Measurements from ENCODE around the gene SPTLC1. TPM values are rescaled to one million over a fixed set of nuclear protein-coding genes. Genes with fewer than 3 reads are reported as not detected.
A peak's percentile ranks its signal among the peaks of the same experiment; 100 is the strongest.
"Not testable (repeated sequence)": the region's sequence is repeated elsewhere in the genome, so short reads cannot be mapped to it uniquely, and the experiment has no call there.

SPTLC1 gene, protein sequence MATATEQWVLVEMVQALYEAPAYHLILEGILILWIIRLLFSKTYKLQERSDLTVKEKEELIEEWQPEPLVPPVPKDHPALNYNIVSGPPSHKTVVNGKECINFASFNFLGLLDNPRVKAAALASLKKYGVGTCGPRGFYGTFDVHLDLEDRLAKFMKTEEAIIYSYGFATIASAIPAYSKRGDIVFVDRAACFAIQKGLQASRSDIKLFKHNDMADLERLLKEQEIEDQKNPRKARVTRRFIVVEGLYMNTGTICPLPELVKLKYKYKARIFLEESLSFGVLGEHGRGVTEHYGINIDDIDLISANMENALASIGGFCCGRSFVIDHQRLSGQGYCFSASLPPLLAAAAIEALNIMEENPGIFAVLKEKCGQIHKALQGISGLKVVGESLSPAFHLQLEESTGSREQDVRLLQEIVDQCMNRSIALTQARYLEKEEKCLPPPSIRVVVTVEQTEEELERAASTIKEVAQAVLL
- total RNA-seq (111 TPM), polyA plus RNA-seq (52.9 TPM)

DNA sequence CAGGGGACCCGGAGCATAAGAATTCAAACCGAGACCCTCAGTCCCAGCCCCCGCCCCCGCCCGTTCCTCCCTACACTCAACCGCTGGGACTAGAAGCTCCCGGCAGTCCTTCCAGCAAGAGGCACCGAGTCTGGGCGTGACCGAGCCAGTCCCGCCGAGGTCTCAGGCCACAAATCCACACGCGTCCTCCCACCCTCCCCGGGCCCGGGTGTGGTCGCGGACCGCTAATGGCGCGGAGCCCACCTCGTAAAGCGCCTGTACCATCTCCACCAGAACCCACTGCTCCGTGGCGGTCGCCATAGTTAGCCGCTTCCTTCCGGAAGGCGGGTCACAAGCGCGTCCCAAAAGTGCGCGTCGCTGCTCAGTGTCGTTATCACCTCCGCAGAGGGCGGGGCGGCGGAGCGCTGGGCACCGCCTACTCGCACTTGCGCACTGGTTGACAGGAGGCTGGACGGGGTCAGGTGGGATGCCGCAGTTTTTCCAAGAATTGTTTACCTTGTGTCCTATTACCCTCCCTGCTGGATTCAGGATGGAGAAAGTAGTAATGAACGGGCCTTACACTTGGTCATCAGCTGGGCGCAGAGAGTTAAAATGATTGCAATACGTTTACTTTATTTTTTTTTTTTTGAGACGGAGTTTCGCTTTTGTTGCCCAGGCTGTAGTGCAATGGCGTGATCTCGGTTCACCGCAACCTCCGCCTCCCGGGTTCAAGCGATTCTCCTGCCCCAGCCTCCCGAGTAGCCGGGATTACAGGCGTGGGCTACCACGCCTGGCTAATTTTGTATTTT is at the start of gene SPTLC1:
SPTLC1 (minus strand) TSS at position 343 of the 788 bp plus-strand sequence; CDS start at position 300, 43 bp downstream.
- H3K4me3 ChIP-seq (ENCODE audit: low read depth, low read length): peak within 1 kb of the TSS; percentile 88
- under 1% methylated on average over 60 of the region's 60 CpGs for WGBS
- DNase-seq (ENCODE audit: extremely low spot score): peak; percentile 88
- peak within 1 kb of the TSS; percentile 93 for H3K27ac ChIP-seq (ENCODE audit: low read depth)
- no peaks in the 10 kb centered on the region for H3K4me1 ChIP-seq (ENCODE audit: insufficient read depth)
- no peaks in the 10 kb centered on the region for H3K36me3 ChIP-seq (ENCODE audit: insufficient read depth)

DNA sequence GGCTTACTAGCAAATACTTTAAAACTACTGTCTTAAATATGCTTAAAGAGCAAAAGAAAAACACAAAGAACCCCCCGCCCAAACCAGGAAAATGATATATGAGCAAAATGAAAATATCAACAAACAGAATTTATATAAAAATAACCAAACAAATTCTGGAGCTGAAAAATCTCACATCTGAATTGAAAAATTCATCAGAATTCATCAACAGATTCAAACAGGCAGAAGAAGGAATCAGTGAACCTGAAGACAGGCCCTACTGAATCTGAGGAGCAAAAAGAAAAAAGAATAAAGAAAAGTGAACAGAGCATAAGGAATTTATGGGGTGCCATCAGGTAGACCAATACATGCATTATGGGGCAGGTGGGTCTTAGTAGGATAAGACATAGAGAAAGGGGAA is 49.8 kb upstream of the SPTLC1 start:
- no peak overlapping the region for H3K27ac ChIP-seq (ENCODE audit: low read depth)
- no peak overlapping the region for H3K4me3 ChIP-seq (ENCODE audit: low read depth, low read length)
- H3K36me3 ChIP-seq (ENCODE audit: insufficient read depth): no peaks in the 10 kb centered on the region
- H3K4me1 ChIP-seq (ENCODE audit: insufficient read depth): no peaks in the 10 kb centered on the region
- 91% methylated on average over 1 of the region's 1 CpG for WGBS
- DNase-seq (ENCODE audit: extremely low spot score): no peak

DNA sequence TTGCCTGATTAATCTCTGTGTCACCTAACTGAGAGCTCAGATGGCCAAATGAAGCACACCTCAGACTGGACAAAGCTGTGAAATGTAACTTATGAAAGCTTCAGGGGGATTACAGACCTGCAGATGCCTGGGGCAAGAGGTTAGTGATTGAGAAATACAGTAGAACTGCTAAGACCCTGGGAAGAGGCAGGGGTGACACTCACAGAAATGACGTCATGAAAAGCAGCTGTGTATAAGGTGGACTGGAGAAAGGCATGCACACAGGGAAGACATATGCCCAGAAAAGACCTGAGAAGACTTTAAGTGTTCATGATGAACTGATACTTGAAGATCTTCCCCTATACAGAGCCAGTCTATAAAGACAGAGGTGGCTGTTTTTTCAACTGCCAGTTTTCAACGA is 49.3 kb upstream of the SPTLC1 start:
- Histone ChIP-seq H3K27ac (ENCODE audit: low read depth) (no peak overlapping the region), H3K4me1 (ENCODE audit: insufficient read depth) (no peaks in the 10 kb centered on the region), H3K4me3 (ENCODE audit: low read depth, low read length) (no peak overlapping the region), H3K36me3 (ENCODE audit: insufficient read depth) (no peaks in the 10 kb centered on the region)
- 83% methylated on average over 2 of the region's 2 CpGs for WGBS
- no peak for DNase-seq (ENCODE audit: extremely low spot score)

DNA sequence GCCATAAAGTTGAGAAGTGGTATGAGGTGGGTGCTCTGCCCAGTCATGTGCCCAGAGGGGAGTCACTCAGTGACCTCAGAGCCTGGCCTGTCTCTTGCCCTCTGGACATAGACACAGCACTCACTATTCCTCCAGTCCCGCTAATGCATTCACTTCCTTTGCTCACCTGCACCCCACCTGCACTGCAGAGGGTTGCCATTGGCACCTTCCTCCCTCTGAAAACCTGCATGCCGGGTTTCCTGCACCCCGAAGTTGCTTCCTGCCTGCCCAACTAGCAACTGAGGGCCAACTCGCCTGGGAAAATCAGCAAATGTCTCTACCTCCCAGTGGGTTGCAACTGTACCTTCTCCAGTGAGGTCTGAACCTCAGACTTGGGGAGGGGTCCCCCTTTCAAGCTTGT is 48.1 kb upstream of the SPTLC1 start:
- Histone ChIP-seq H3K36me3 (ENCODE audit: insufficient read depth) (no peaks in the 10 kb centered on the region), H3K4me1 (ENCODE audit: insufficient read depth) (no peaks in the 10 kb centered on the region), H3K27ac (ENCODE audit: low read depth) (no peak overlapping the region), H3K4me3 (ENCODE audit: low read depth, low read length) (no peak overlapping the region)
- no peak for DNase-seq (ENCODE audit: extremely low spot score)
- WGBS: 83% methylated on average over 4 of the region's 4 CpGs

DNA sequence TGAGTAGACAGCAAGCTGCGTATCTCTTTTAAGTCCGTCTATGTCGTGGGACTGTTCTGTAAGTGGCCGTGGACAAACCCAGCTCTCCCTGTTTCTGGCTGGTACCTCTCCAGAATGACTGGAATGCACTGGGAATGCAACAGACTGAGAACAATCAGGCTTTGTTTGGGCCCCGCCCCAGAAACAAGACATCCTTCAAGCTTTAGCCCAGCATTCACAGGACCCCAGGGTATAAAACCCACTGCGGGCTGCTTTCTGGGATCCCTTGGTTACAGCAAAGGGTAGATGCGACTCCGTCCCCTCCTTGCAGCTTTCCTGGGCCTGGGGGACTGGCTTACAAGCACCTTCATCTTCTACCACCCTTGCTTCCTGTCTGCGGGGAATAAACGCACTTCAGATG is 45.6 kb upstream of the SPTLC1 start:
- no peak for DNase-seq (ENCODE audit: extremely low spot score)
- WGBS: 90% methylated on average over 10 of the region's 10 CpGs
- no peaks in the 10 kb centered on the region for H3K4me1 ChIP-seq (ENCODE audit: insufficient read depth)
- no peak overlapping the region for H3K4me3 ChIP-seq (ENCODE audit: low read depth, low read length)
- H3K27ac ChIP-seq (ENCODE audit: low read depth): no peak overlapping the region
- no peaks in the 10 kb centered on the region for H3K36me3 ChIP-seq (ENCODE audit: insufficient read depth)

DNA sequence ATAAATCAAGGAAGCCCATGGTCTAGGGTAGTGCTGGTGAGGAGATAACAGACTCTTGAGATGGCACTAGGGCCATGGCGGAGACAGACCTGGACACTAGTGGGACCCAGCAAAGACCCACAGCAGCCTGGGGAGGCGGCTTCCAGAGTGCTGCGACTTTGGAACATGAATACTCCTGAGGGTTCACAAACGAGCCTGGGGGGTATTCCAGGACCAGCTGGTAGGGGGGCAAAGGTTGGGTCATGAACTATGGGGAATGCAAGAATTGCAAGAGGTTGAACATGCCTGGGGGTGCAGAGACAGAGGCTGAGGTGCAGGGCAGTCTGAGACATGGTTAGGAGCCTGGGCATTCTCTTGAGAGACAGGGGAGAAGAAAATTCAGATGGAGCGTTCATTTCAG is 43.8 kb upstream of the SPTLC1 start:
- Histone ChIP-seq H3K4me1 (ENCODE audit: insufficient read depth) (no peaks in the 10 kb centered on the region), H3K27ac (ENCODE audit: low read depth) (no peak overlapping the region), H3K4me3 (ENCODE audit: low read depth, low read length) (no peak overlapping the region), H3K36me3 (ENCODE audit: insufficient read depth) (no peaks in the 10 kb centered on the region)
- WGBS: 84% methylated on average over 5 of the region's 5 CpGs
- no peak for DNase-seq (ENCODE audit: extremely low spot score)

DNA sequence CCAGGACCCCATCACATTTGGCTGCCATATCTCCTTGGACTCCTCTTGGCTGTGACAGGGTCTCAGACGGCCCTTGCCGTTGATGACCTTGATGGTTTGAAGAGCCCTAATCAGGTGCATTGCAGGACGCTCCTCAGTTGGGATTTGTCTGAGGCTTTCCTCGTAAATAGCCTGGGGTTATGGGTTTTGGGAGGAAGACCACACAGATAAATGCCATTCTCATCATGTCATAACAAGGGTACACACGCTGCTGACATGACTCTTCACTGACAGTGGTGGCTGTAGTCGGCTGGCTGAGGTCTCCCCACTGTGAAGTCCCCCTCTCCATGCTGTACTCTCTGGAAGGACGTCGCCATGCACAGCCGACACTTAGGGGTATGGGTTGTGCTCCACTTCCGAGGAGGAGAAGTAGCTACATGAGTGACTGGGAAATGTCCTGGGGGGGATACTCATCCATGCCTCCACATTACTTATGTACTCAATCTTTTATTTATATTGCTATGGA is 42.9 kb upstream of the SPTLC1 start:
- Histone ChIP-seq H3K4me3 (ENCODE audit: low read depth, low read length) (no peak overlapping the region), H3K27ac (ENCODE audit: low read depth) (no peak overlapping the region), H3K36me3 (ENCODE audit: insufficient read depth) (no peaks in the 10 kb centered on the region), H3K4me1 (ENCODE audit: insufficient read depth) (no peaks in the 10 kb centered on the region)
- DNase-seq (ENCODE audit: extremely low spot score): no peak
- WGBS: 74% methylated on average over 10 of the region's 10 CpGs

DNA sequence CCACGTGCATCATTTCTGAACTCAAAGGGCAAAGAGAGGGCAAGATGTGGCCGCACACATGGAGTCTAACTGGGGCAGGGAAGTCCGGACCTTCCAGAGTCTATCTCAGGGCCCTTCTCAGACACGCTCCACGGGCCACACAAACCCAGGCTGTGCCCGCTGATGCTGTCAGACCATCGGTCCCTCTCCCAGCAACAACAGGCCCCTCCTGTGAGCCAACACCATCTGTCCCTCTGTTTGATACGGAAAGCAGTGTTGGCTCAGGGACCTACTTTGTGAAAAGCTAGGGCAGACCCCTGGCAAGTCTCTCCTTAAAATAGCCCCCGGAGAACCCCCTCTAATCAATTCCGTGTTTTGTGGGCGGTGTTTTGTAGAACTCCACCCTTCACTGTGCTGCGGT is 40.5 kb upstream of the SPTLC1 start:
- DNase-seq (ENCODE audit: extremely low spot score); H3K4me3 ChIP-seq (ENCODE audit: low read depth, low read length); H3K4me1 ChIP-seq (ENCODE audit: insufficient read depth); H3K36me3 ChIP-seq (ENCODE audit: insufficient read depth); H3K27ac ChIP-seq (ENCODE audit: low read depth): not testable (repeated sequence)
- WGBS: 88% methylated on average over 12 of the region's 12 CpGs

DNA sequence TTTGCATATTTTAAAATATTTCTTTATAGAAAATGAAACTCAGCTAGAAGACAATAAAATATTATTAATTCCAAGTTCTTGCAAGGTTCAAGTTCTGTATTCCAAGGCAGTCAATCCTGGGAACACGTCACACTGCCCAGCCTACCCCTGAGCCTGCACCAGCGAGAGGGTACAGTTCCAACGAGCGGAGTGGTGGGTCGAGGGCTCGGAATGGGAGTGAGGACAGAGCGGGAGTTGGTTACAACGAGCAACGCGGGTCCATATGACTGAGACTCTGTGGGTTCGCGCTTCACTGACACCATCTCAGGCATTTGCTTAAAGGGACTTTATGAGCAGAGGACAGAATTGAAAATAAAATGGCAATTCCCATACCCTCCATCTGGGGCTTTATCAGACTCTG is 40.0 kb upstream of the SPTLC1 start:
- WGBS: 91% methylated on average over 12 of the region's 12 CpGs
- no peak overlapping the region for H3K27ac ChIP-seq (ENCODE audit: low read depth)
- H3K4me1 ChIP-seq (ENCODE audit: insufficient read depth): no peaks in the 10 kb centered on the region

DNA sequence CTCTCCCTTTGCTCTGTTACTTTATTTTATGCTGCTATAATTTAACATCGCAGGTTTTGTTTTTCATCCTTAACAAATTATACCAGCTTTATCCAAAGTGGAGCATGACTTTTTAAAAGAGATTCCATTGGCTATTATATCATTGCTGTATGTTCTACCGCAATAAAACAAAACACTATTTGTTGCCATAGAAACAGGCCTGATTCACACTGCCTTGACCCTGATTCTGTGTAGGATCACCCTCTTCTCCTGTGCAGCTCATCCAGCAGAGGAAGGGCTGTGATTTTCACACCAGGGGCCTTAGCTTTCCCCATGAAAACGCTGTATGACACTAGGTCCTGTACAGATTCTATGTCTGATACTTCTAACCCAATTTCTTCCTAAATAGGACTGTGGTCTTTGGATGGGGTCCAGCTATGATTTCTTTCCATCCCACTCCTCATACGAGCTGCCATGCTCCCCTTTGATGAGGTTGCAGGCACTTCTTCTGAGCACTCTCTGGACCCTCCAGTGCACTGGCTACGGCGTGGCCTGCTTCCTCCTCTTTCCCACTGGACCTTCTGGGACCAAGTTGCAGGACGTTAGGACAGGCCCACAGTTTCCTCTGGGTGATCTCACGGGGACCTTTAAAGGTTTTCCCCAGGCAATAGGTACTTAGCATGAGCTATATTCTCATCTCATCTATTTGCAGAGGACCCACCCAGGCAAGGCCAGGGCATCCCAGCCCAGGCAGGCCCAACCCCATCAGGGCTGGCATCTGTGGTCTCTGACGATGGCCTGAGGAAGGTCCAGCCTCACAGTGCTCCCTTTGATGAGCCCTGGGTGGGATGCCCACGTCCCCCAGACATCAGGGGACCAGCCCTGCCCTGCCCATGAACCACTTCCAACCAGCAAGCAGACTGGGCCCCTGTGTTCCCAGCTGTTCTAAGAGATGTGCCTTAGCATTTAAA is 38.5 kb upstream of the SPTLC1 start:
- H3K4me1 ChIP-seq (ENCODE audit: insufficient read depth); H3K27ac ChIP-seq (ENCODE audit: low read depth); H3K4me3 ChIP-seq (ENCODE audit: low read depth, low read length); H3K36me3 ChIP-seq (ENCODE audit: insufficient read depth); DNase-seq (ENCODE audit: extremely low spot score): not testable (repeated sequence)
- WGBS: 66% methylated on average over 10 of the region's 10 CpGs

More for the DNA sequence above, 40.0 kb upstream of the SPTLC1 start:
- H3K36me3 ChIP-seq (ENCODE audit: insufficient read depth): no peaks in the 10 kb centered on the region
- no peak overlapping the region for H3K4me3 ChIP-seq (ENCODE audit: low read depth, low read length)
- no peak for DNase-seq (ENCODE audit: extremely low spot score)

DNA sequence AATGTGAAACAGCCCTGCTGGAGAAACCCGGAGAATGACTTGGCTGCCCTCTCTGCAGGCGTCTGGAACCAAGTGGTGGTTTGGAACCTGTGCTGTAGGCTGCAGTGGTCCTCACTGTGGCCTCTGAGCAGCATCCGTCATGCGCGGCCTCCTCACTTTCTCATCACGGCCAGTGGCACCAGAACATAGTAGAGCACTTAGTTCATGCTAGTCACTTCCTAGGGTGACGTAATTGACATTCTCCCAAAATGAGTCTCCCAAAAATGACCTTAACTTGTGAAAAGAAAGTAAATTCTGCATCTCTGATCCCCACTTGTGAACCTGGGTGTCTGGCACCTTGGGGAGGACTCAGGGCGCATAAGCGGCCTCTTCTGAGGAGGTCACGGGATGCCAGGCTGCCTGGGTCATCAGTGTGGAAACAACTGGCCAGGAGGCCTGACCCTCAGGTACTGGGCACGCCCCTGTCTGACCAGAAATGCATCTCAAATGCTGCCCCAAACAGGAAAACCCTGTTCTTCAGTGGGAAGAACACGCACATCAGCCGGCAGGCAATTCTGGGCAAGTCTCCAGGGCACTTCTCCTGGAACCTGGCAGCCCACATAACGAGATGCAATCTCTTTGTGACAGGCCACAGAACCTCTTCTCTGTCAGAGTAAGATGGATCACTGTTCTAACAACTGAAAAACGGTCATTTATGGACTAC is 36.6 kb upstream of the SPTLC1 start:
- WGBS: 71% methylated on average over 15 of the region's 15 CpGs
- no peak for DNase-seq (ENCODE audit: extremely low spot score)
- H3K36me3 ChIP-seq (ENCODE audit: insufficient read depth): no peaks in the 10 kb centered on the region
- H3K4me3 ChIP-seq (ENCODE audit: low read depth, low read length): no peak overlapping the region
- H3K27ac ChIP-seq (ENCODE audit: low read depth): no peak overlapping the region
- no peaks in the 10 kb centered on the region for H3K4me1 ChIP-seq (ENCODE audit: insufficient read depth)

DNA sequence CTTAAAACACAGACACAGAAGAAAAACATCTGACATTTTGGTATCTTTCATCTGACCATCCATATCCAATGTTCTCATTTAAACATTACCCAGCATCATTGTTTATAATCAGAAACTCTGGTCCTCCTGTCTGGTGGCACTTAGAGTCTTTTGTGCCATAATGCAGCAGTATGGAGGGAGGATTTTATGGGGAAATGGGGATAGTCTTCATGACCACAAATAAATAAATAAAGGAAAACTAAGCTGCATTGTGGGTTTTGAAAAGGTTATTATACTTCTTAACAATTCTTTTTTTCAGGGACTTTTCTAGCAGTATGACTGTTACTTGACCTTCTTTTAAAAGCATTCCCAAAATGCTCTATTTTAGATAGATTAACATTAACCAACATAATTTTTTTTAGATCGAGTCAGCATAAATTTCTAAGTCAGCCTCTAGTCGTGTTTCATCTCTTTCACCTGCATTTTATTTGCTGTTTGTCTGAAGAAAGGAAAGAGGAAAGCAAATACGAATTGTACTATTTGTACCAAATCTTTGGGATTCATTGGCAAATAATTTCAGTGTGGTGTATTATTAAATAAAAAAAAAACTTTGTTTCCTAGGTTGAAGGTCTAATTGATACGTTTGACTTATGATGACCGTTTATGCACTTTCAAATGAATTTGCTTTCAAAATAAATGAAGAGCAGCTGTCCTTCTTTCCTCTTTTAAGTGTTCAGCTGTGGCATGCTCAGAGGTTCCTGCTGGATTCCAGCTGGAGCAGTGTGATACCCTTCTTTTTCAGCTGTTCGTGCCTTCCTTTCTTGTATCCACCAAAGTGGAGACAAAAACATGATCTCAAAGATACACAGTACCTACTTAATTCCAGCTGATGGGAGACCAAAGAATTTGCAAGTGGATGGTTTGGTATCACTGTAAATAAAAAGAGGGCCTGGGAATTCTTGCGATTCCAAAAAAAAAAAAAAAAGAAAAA is 35.6 kb upstream of the SPTLC1 start:
- 82% methylated on average over 7 of the region's 7 CpGs for WGBS
- not testable (repeated sequence) for H3K4me3 ChIP-seq (ENCODE audit: low read depth, low read length); H3K36me3 ChIP-seq (ENCODE audit: insufficient read depth); DNase-seq (ENCODE audit: extremely low spot score); H3K27ac ChIP-seq (ENCODE audit: low read depth); H3K4me1 ChIP-seq (ENCODE audit: insufficient read depth)
